ENCODE data around the gene NFIA. TPM values are rescaled to one million over a fixed set of nuclear protein-coding genes. Genes with fewer than 3 reads are reported as not detected.

The NFIA gene
- total and polyA plus RNA-seq, 2 donors (not counting 1 experiment from before 2014, with no cell fraction given), result 5.4 to 11.0 TPM

DNA sequence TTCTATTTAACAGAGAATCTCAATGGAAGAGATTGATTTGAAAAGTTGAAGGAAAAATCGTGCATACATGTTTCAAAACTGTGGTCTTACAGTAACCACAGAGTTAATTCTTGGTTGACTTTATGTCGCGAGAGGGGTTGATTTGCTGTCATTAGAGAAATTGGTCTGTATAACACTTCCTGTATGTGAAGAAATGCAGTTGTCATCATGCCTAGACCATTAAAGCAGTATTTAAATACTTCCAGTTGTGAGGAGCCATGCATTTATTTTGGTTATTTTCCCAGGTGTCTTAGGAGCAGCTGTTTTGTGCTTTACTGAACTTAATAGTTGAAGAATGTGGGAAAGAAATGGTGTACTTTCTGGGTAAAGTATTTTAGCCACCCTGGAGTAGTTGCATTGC lies 76.2 kb downstream of the NFIA start:
- no peaks in the 10 kb centered on the region for H3K36me3 ChIP-seq (ENCODE audit: control insufficient read depth, insufficient read depth, low read length)
- H3K4me2 ChIP-seq (ENCODE audit: extremely low read depth, insufficient read depth, low read length), result no peak overlapping the region
- no peak overlapping the region for H3K4me3 ChIP-seq (replicated peaks in 1 of 4; ENCODE audit: control extremely low read depth in 1 of 4, insufficient read depth in 1 of 4, low read depth in 3 of 4, low read length in 4 of 4)
- H2AFZ ChIP-seq (ENCODE audit: low read length), result no peak overlapping the region
- no peak overlapping the region for H3K9ac ChIP-seq (ENCODE audit: insufficient read depth, low read length)
- TF ChIP-seq, protein P1, sequence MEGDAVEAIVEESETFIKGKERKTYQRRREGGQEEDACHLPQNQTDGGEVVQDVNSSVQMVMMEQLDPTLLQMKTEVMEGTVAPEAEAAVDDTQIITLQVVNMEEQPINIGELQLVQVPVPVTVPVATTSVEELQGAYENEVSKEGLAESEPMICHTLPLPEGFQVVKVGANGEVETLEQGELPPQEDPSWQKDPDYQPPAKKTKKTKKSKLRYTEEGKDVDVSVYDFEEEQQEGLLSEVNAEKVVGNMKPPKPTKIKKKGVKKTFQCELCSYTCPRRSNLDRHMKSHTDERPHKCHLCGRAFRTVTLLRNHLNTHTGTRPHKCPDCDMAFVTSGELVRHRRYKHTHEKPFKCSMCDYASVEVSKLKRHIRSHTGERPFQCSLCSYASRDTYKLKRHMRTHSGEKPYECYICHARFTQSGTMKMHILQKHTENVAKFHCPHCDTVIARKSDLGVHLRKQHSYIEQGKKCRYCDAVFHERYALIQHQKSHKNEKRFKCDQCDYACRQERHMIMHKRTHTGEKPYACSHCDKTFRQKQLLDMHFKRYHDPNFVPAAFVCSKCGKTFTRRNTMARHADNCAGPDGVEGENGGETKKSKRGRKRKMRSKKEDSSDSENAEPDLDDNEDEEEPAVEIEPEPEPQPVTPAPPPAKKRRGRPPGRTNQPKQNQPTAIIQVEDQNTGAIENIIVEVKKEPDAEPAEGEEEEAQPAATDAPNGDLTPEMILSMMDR (conservative IDR thresholded peaks at IDR 0.05 in 1 of 2, IDR thresholded peaks at IDR 0.05 in 1 of 2; ENCODE audit: low read depth in 1 of 2, low read length in 2 of 2), result no peak
- TF ChIP-seq EZH2 (IDR thresholded peaks at IDR 0.05; ENCODE audit: low read length, missing control alignments), result no peak
- no peak for DNase-seq (ENCODE audit: low read depth in 2 of 2)
- H3K79me2 ChIP-seq (ENCODE audit: control insufficient read depth, insufficient read depth, low read length), result no peaks in the 10 kb centered on the region
- H3K27ac ChIP-seq (ENCODE audit: insufficient read depth, low read length), result no peak overlapping the region
- no peaks in the 10 kb centered on the region for H4K20me1 ChIP-seq (ENCODE audit: control insufficient read depth, extremely low read depth, insufficient read depth, low read length)
- H3K9me3 ChIP-seq (ENCODE audit: control insufficient read depth, insufficient read depth, low read depth, low read length), result no peaks in the 10 kb centered on the region
- peaks cover 11% of the 10 kb centered on the region for H3K4me1 ChIP-seq (ENCODE audit: control insufficient read depth, extremely low read depth, insufficient read depth, low read length)
- H3K27me3 ChIP-seq (ENCODE audit: control insufficient read depth, insufficient read depth, low read length), result no peaks in the 10 kb centered on the region

DNA sequence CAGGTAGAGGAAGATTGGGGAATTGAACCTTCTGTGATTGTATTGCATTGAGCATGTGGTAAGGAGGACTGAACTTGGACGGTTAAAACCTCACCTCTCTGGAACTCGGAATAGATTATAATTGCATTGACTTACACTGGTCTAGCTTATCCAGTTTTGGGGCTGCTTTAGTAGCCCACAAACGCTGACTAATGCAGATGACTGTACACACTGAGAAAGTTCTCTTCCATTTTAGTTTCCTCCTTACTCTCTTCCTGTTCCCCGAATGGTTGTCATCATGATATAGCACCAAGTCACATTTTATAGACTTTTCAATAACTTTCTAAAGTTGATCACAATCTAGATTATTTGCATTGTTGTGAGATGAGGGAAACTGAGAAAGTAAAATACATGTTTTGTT lies 78.2 kb downstream of the NFIA start:
- TF ChIP-seq, protein P1 (conservative IDR thresholded peaks at IDR 0.05 in 1 of 2, IDR thresholded peaks at IDR 0.05 in 1 of 2; ENCODE audit: low read depth in 1 of 2, low read length in 2 of 2), result no peak
- TF ChIP-seq EZH2 (IDR thresholded peaks at IDR 0.05; ENCODE audit: low read length, missing control alignments), result no peak
- peak in 1 of 2 donors; percentile 43 for DNase-seq (ENCODE audit: low read depth in 2 of 2)
- Histone ChIP-seq H3K27ac (ENCODE audit: insufficient read depth, low read length) (no peak overlapping the region), H3K4me3 (replicated peaks in 1 of 4; ENCODE audit: control extremely low read depth in 1 of 4, insufficient read depth in 1 of 4, low read depth in 3 of 4, low read length in 4 of 4) (no peak overlapping the region), H3K9ac (ENCODE audit: insufficient read depth, low read length) (no peak overlapping the region), H3K27me3 (ENCODE audit: control insufficient read depth, insufficient read depth, low read length) (no peaks in the 10 kb centered on the region), H3K4me1 (ENCODE audit: control insufficient read depth, extremely low read depth, insufficient read depth, low read length) (peaks cover 12% of the 10 kb centered on the region), H3K4me2 (ENCODE audit: extremely low read depth, insufficient read depth, low read length) (no peak overlapping the region), H3K9me3 (ENCODE audit: control insufficient read depth, insufficient read depth, low read depth, low read length) (no peaks in the 10 kb centered on the region), H4K20me1 (ENCODE audit: control insufficient read depth, extremely low read depth, insufficient read depth, low read length) (no peaks in the 10 kb centered on the region), H3K79me2 (ENCODE audit: control insufficient read depth, insufficient read depth, low read length) (no peaks in the 10 kb centered on the region), H3K36me3 (ENCODE audit: control insufficient read depth, insufficient read depth, low read length) (no peaks in the 10 kb centered on the region), H2AFZ (ENCODE audit: low read length) (no peak overlapping the region)

DNA sequence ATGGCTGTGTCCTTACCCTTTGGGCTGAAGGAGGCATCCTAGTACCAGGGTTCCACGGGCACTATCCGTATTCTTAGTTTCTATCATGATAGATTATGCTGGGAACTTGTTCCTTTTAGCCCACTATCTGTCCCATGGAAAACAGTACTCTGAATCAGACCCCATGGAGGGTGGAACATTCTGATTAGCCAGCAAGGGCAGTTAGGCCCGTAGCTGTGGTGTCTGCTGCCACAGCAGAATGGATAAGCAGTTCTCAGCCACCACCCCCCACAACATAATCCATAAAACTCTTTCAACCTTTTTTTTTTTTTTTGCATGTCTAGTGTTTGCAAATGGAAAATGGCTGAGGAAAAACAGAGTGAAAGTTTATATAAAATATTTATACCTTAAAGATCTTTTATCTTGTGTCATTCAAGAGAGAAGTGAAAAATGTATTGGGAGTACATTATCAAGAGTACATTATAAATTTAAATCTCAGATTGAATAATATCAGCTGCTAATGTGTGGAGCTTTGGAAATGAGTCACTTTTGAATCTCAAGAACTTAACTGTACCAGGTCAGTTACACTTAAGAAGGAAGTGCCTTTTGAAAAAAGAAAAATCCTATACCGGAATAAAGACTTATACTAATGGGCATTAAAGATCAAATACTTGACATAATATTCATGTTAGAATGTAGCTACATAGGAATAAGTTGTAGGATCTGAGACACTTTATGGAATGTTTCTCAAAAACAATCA lies 80.3 kb downstream of the NFIA start:
- Histone ChIP-seq H3K27ac (ENCODE audit: insufficient read depth, low read length) (no peak overlapping the region), H3K4me2 (ENCODE audit: extremely low read depth, insufficient read depth, low read length) (no peak overlapping the region), H3K4me1 (ENCODE audit: control insufficient read depth, extremely low read depth, insufficient read depth, low read length) (peaks cover 8% of the 10 kb centered on the region), H3K4me3 (replicated peaks in 1 of 4; ENCODE audit: control extremely low read depth in 1 of 4, insufficient read depth in 1 of 4, low read depth in 3 of 4, low read length in 4 of 4) (no peak overlapping the region), H2AFZ (ENCODE audit: low read length) (no peak overlapping the region), H3K27me3 (ENCODE audit: control insufficient read depth, insufficient read depth, low read length) (no peaks in the 10 kb centered on the region), H3K36me3 (ENCODE audit: control insufficient read depth, insufficient read depth, low read length) (no peaks in the 10 kb centered on the region), H3K79me2 (ENCODE audit: control insufficient read depth, insufficient read depth, low read length) (no peaks in the 10 kb centered on the region), H3K9me3 (ENCODE audit: control insufficient read depth, insufficient read depth, low read depth, low read length) (no peaks in the 10 kb centered on the region), H3K9ac (ENCODE audit: insufficient read depth, low read length) (no peak overlapping the region), H4K20me1 (ENCODE audit: control insufficient read depth, extremely low read depth, insufficient read depth, low read length) (no peaks in the 10 kb centered on the region)
- no peak for DNase-seq (ENCODE audit: low read depth in 2 of 2)
- TF ChIP-seq, protein P1 (conservative IDR thresholded peaks at IDR 0.05 in 1 of 2, IDR thresholded peaks at IDR 0.05 in 1 of 2; ENCODE audit: low read depth in 1 of 2, low read length in 2 of 2), result no peak
- TF ChIP-seq EZH2 (IDR thresholded peaks at IDR 0.05; ENCODE audit: low read length, missing control alignments), result no peak

All from fibroblast of lung (primary cell).